Fibroblast of skin of abdomen (primary cell): Measurements from ENCODE around the gene ADARB2.

Experiments
- DNase-seq: peaks from one replicate; pipeline ENCODE4 v3.0.0-alpha.2; 2013

Gene ADARB2

DNA sequence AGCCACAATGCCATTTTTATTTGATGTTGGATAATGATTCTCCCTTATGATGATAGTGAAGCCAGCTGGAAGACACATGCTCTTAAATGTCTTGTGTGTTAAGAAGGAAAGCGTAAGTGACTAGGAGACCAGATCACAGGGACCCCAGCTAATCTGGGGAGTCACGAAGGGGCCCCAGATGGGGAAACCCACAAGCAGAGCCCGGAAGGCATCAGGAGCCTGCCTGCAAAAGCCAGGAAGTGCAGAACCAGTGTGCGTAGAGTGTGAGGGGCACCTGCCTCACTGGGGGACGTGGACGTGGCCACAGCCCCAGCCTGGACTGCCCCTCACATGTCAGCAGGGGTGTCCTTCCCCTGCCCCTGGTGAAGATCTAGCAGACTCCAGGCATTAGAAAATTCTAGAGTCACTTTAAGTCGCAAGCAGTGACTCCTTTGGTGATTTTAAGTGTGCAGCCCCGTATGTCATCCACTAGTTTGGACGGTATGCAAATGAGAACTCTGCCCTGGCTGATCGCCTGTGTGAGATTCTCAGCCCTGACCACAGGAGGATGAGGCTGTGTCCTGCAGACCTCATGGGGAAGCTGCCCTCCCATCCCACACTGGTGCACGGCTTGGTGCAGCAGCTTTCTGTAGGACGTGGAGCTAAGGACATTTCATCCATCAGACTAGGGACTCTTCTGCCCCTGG lies 438.1 kb downstream of the ADARB2 start:
- no peak for DNase-seq

DNA sequence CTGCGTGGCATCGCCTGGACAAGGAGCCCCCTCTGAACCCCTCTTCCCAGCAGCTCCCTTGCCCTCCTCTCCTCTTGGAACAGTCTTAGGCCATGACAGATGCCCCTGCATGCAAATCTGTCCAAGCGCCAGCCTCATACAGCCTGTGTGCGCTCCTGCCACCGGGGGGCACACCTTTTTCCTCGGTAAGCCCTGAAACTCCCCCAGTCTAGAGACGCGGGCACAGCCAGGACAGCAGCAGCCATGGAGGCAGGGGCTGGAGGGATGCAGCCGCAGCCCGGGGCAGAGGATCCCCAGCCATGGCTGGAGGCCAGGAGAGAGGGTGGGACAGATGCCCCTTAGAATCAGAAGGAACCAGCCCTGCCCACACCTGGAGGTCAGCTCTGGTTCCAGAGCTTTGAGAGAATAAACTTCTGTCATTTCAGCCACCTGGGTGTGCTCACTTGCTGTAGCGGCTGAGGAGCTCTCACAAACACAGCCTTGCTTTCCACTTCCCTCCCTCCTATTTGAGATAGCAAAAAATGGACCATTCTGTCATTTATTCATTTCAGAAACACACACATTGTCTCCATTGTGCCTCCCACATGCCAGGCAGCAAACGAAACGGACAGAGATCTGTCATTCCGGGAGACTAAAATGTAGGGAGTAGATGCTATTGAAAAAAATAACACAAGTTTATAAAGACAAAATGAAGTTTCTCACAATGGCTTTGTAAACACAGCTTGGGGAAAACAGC lies 439.6 kb downstream of the ADARB2 start:
- no peak for DNase-seq

DNA sequence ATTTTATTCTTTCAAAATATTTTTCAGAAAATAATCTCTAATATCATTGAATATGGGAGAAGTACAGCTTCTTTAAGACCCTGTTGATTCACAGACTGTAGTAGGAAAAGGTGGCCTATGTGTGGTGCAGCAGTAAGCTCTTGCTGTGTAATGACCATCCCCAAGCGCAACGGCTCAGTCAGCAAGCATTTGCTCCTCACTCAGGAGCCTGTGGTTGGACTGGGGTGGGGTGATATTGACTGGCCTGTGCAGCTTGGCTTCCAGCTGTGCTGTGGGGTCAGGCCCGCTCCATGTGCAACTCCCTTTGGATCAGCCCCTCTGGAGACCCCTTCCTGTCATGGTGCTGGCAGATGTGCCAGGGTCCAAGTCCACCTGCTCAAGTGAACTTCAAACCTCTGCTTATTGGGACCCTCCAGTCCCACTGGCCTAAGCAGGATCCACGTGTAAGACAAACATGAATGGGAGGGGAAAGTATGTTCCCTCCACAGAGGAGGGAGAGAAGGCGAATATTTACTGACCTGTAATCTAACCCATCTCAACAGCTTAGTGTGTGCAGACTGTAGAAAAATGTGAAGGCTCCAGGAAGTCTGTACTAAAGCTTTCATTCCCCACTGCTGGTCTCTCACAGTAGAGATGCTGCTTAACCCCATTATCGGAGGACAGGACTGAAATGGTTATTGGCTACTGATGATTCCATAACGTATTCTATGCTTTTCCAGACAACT lies 441.4 kb downstream of the ADARB2 start:
- DNase-seq, result no peak

DNA sequence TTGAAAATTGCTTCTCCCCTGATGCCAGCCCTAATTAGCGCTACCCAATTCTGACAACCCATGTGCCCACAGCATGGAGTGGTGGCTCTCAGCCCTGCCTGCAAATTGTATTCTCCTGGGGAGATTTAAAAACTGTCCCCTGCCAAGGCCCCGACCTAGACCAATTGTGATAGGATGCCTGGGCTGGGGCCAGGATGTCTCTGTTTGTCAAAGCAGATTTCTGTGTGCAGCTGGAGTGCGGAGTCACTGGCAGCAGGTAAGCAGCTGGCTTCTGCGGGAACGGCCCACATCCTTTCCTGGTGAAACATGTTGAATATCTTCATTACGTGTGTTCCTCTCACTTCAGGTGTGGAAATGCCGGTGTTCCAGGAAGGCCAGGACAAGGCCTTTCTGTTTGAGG lies 442.6 kb downstream of the ADARB2 start:
- DNase-seq, result no peak

DNA sequence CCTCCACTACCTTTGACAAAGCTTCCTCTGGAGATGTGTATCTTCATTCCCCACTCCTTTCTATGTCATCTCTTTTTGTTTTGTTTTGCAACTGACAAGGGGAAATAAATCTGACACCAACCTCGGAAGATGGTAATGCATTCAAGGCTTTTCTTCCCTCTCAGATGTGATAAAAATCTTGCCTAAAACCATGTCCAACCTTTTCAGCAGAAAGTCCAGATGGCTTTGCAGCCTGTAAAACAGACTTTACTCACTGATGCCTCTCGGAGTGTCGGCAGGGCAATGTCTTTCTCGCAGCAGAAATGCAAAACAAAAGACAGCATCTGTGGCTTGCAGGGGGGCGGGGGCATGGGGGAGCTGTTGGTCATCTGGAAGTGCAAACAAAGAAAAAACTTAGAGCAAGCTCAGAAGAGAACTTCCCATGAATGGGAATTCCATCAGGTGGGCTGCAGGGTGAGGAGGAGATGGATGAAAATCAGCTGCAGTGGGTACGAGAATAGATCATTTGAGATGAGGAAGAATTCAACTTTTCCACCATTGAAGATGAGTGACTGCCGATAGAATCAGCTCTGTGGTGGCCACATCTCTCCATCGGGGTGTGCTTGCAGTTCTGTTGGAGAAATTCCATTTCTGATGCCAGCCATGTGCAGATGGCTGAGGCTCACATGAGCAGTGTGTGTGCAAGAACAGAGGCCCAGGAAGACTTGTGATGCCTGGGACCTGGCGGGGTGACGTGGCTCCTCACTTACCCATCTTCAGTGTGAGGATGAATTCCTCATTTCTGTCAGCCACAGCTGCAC lies 443.5 kb downstream of the ADARB2 start:
- DNase-seq, result no peak

DNA sequence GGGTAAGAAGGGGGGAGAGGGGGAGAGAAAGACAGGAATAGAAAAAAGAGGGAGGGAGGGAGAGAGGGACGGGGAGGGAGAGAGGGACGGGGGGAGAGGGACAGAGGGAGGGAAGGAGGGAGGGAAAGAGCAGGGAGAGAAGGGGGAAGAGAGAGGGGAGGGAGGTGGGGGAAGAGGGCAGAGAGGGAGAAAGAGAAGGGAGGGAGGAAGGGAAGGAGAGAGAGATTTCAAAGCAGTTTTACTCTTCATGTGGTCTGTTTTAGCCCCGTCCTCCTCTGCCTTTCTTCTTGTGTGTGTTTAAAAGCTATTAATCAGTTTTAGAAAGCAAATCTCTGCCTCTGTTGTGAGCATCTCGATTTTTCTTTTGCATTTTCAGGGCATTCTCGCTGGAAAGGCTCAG lies 444.2 kb downstream of the ADARB2 start:
- no peak for DNase-seq

DNA sequence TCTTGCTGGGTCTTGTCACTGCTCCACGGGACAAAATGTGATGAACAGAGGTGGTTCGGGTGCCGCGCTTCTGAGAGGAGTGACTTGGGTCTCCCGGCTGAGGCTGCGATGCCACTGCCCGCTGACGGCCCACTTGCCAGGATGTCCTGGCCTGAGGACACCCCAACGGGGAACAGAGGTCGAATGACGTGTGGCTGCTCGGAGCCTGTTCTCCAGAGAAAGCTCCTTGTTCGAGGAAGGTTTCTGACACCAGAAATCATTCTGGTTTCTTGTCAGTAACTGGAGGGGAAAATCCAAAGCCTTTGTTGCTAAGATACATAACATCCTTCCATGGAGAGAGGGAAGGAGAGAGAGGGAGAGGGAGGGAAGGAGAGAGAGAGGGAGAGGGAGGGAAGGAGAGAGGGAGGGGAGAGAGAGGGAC lies 444.7 kb downstream of the ADARB2 start:
- DNase-seq, result no peak

DNA sequence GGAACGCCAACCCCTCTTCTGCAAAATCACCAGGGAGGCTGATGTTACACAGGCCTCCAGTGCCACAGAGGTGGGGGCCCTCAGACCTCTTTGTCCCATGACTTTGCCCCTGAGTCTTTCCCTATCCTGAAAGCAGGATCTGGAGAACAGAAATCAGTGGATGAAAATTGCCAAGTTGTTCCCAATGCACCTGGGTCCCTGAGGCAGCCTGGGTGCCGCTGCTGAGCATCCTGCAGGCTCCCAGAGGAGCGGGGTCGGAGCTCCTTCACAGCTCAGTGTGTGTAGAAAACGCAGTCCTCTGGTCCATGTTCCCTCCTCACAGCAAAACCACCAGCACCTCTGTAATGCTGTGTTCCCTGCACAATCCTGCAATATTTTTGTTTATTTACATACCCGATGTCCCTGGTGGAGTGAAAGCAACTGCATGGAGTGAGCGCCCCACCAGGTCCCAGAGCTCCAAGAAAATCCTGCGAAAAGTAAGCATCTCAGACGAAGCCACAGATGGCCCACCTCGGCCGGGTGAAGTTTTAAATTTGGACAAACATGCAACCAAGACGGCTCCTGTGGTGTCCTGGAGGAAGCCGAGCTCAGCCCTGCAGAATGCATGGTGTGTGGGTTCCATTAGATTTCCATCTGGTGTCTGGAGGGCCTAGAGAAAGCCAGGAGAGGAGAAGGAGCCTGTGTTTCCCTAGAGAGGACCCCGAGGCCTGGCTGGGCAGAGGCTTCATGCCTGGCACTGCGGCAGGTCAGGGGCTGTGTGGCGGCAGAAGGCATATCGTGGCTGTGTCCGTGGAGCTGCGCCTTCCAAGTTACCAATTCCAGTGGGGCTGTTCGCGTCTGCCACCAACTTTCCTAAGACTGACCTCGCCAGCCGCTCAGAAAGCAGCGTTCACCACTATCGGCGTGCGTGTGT lies 445.9 kb downstream of the ADARB2 start:
- no peak for DNase-seq

DNA sequence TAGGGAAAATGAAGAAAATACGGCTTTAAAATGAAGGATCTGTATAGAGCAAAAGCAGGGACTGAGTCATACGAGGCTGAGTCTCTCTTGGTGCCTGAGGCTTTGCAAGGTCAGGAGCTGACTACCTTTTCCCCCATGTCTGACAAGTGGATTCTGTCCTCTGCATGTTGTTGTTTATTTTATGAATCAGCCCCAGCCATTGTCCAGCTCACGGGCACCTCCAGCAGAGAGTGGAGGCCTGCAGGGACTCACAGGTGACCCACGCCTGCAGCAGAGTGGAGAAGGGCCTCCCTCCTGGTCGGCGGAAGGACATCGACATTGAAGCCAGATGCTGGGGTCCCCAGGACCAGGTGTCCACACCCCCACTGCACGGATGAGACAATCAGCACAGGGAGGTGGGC lies 447.3 kb downstream of the ADARB2 start:
- DNase-seq, result no peak

DNA sequence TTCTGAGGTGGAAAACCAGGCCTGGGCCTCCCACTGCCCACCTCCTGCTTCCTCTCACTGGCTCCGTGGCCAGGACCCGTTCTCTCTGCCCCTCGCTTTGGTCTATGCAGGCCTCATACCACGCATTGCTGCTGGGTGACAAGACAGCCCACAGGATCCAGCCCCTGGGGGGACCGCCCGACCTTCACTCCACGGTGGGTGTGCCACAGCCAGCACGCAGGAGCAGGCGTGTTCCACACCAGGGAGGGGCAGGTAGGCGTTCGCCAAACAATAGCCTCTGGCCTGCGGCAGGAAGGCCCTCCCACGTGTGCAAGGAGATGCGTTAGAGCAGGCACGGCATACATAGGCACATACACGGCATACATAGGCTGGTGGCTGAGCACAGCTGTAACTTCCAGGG lies 447.7 kb downstream of the ADARB2 start:
- DNase-seq, result peak; percentile 61

DNA sequence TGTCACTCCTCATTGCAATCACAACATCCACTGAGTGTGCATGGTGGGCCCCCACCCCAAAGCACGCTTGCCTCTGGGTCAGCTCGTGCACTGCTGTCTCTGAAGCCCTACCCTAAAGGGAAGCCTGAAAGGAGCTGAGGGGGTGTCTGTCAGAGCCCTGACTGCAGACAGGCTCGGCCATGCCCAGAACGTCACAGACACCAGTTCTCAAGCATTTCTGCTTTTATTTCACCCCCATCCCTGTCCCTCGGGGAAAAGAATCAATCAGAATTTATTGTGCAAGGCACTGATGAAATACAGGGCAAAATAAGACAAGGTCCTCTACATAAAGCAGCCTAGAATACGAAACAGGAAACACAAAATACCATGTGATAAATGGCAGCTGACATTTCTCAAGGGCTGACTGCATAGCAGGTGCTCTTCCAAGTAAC lies 449.3 kb downstream of the ADARB2 start:
- DNase-seq, result no peak

DNA sequence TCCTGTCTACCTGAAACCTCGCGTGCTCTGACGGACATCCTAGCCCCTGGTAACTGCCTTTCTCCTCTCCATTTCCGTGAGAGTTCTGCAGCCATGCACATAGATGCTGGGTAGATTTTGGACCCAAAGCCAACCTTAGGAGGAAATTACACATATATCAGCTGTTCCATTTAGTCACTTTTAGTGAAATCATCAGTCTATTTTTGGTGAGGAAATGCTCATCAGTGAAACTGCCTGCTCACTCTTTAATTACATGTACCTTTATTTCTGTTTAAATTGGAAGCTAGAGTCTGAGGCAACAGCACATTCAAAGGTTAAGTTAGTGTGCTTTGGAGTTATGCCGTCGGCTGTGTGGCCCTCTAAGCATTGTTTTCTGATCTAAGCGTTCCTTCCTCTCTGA lies 449.8 kb downstream of the ADARB2 start:
- DNase-seq, result no peak

DNA sequence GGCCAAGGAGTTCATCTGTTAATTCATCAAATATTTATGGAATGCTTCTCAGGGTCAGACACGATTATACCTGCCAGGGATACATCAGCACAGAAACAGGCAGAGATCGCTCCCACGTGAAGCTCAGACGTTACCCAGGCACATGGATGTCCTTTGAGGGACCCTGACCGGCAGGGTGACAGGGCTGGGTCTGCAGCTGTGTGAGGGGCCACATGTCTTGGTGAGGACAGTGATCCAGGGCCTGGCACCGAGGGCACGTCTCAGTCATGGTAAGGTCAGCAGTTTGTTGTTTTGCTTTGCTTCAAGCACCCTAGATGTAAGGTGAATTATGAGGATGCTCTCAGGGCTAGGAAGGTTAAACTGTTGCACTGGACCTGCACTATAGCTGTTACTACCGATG lies 453.2 kb downstream of the ADARB2 start:
- no peak for DNase-seq

DNA sequence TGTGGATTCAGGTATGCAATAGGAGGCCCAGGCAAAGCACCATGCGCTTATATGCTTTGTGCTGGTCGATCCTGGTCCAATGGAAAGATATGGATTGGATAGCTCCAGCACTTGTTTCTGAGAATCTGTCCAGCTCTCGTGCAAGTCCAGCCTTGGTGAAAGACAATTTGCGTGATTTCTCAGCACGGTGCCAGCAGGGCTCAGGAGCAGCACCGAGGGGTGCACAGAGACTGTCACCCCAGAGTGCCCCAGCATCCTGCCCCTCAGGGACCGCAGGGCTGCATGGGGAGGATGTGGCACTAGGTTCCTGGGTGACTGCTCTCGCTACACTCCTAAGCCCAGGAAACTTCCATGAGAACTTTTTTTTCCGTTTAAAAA lies 455.9 kb downstream of the ADARB2 start:
- no peak for DNase-seq

DNA sequence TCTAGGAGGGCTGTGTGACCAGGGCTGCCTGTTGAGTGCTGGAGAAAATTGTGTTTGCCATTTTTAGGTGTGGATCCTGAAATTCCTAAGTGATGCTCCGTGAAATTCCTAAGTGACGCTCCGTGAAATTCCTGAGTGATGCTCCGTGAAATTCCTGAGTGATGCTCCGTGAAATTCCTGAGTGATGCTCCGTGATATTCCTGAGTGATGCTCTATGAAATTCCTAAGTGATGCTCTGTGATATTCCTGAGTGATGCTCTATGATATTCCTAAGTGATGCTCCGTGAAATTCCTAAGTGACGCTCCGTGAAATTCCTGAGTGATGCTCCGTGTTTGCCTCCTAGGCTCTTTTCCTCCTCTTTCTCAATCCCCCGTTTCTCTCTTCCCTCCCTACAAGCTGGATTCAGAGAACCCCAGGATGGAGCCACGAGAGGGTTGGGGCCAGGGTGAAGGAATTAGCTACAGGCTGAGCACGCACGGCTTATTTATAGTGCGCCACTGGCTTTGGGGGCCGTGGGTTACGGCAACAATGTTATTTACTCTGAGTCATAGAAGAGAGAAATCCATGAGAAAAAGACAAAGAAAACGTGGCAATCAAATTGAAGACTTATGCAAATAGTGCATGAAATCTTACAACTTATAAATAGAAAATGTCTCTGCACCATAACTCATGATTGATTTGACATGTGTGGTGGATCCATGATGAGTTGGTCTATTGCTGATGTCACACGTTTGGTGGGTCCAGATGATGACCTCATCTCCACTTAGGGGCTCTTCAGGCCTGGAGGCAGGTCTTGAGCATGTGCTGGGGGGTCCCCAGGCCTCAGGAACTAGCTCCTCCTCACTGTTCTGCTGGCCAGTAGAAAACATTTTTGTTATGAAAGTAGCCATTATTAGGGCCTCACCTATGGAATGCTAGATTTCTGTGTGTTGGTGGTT lies 456.6 kb downstream of the ADARB2 start:
- DNase-seq, result peak; percentile 4

DNA sequence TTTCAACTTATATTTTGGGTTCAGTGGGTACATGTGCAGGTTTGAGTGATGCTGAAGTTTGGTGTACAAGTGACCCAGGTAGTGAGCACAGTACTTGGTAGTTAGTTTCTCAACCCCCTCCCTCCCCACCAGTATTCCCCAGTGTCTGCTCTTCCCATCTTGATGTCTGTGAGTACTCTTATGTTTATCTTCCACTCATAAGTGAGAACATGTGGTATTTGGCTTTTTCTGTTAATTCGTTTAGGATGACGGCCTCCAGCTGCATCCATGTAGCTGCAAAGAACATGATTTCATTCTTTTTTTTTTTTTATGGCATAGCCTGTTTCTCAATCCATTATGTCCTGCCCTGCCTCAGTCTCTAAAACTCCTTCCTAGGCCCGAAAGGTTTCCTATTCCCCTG lies 459.0 kb downstream of the ADARB2 start:
- DNase-seq, result no peak

DNA sequence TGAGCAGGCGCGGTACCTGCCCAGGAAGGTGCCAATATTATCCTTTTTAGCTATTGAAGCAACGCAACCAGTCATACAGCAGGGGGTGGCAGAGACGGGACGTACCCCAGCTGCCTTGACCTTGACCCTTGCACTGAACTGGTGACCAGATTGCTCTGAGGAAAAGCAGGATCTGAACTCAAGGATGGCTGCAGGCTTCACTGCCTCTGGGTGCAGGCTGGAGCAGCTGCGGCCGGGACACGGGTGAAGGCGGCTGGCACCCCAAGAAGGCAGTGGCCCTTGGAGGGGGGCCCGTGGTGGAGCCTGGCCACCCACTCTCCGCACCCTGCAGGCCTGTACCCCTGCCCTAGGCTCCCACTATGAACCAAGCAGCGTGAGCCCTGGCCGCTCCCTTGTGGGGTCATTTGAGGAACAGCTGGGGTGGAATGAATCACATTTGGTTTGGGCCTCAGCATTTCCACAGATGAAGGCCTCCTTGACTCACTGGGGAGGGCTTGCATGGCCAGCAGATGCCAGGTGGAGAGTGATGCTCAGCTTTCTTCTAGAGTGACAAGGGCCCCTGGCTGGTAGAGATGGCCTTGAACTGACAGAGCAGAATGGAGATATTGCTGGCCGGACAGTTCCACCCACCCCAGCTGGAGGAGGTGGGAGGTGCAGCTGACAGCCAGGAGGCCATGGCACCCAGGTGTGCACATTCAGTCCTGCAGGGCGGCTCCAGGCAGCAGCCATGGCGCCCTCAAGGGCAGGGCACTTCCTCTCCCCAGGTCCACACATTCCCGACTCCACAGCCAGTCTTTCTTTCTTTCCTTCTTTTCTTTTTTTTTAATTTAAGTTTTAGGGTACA lies 462.4 kb downstream of the ADARB2 start:
- DNase-seq, result no peak

DNA sequence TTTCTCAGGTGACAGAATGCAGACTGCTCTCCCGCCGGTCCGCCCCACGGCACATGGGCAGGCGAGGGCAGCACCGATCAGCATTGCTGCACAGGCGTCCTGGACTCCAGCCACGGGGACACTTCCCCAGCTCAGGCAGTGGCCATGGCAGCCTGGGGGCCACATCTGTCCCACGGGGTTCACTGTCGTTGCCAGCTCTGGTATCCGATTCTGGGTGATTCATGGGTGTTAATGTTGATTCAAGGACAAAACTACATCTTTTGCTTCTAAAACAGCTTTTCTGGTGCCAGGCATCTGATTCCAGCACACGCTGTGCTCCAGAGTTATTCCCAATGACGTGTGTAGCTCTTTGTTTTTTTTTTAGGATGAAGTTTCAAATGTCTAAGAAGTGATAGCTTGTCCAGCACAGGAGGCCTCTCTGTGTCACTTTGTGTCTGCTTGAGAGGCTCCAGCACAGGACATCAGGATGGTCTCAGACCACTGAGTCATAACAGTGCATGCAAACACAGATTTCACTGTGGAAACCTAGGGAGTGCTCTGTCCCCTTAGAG lies 463.1 kb downstream of the ADARB2 start:
- no peak for DNase-seq

DNA sequence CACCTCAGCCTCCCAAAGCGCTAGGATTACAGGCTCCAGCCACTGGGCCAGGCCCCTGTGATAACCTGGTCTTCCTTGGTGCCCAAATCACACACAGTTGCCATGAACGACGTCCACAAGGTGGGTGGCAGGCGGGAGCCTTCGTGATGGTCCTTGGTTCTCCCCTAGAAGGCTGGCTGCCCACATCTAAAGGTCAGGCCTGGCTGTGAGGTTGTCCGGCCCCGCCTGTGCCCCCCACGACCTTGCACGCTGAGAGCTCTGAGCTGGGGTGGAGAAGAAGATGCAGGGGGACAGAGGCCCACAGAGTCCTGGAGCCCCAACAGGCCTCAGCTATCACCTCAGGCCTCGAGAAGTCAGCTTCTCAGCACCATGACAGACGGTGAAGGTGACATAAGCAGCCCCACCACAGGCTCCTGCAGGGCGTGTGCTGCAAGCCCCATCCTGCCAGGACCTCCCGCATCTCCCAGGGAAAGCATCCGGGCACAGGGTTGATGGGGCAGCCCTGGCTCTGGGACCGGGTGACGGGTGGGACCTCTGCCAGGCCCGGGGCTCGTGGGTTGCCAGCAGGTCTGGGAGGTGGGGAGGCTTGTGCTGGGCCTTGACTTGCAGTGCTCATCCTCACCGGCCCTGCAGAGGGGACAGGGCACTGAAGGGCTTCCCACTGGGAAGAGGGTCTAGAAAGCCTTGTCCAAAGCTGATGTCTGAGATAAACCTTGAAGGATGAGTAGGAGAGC lies 463.8 kb downstream of the ADARB2 start:
- no peak for DNase-seq
